KOPT-K1 (cell line): ENCODE results near the gene NAP1L4.

Experiments used
- H3K27ac ChIP-seq: fragments of 200-600 bp; sonication (generic); 2 replicates; pipeline ENCODE4 v1.5.1; 2016; ENCODE audit warnings: antibody characterized with exemption, mild to moderate bottlenecking, low read depth, low read length; ENCODE audit not compliant: poor library complexity, severe bottlenecking
- H3K36me3 ChIP-seq: fragments of 200-600 bp; sonication (generic); 2 replicates; pipeline ENCODE4 v1.5.1; 2017; ENCODE audit warnings: antibody characterized with exemption, mild to moderate bottlenecking, low read length, moderate library complexity; ENCODE audit not compliant: insufficient read depth
- H3K9me3 ChIP-seq: fragments of 200-600 bp; sonication (generic); 2 replicates; pipeline ENCODE4 v1.5.1; 2017; ENCODE audit warnings: antibody characterized with exemption, low read length, mild to moderate bottlenecking; ENCODE audit not compliant: insufficient read depth, poor library complexity, severe bottlenecking

The NAP1L4 gene

GRCh38 chr11:2990617-2991451 is 1.3 kb downstream of the NAP1L4 start:
- H3K9me3 ChIP-seq: no peaks in the 10 kb centered on the region
- H3K36me3 ChIP-seq: peaks cover 20% of the 10 kb centered on the region
- H3K27ac ChIP-seq: peak overlapping the region; percentile 86

GRCh38 chr11:2989551-2989950 is 2.6 kb downstream of the NAP1L4 start:
- peaks cover 32% of the 10 kb centered on the region for H3K36me3 ChIP-seq
- H3K27ac ChIP-seq: peak overlapping the region; percentile 86

GRCh38 chr11:2989006-2989405 is 3.1 kb downstream of the NAP1L4 start:
- H3K36me3 ChIP-seq: peaks cover 37% of the 10 kb centered on the region
- H3K9me3 ChIP-seq: no peaks in the 10 kb centered on the region

More at GRCh38 chr11:2989551-2989950, 2.6 kb downstream of the NAP1L4 start:
- H3K9me3 ChIP-seq: no peaks in the 10 kb centered on the region

GRCh38 chr11:2987881-2988861 is 4.0 kb downstream of the NAP1L4 start:
- no peaks in the 10 kb centered on the region for H3K9me3 ChIP-seq
- H3K36me3 ChIP-seq: peaks cover 45% of the 10 kb centered on the region
- peak overlapping the region; percentile 86 for H3K27ac ChIP-seq

More at GRCh38 chr11:2989006-2989405, 3.1 kb downstream of the NAP1L4 start:
- peak overlapping the region; percentile 86 for H3K27ac ChIP-seq

- Histone ChIP-seq H3K36me3 (peaks cover 77% of the 10 kb centered on the region), H3K27ac (no peak overlapping the region), H3K9me3 (no peaks in the 10 kb centered on the region)
Observed at GRCh38 chr11:2983908-2984307, 8.2 kb downstream of the NAP1L4 start.

GRCh38 chr11:2982214-2982613 is 9.9 kb downstream of the NAP1L4 start:
- Histone ChIP-seq H3K27ac (no peak overlapping the region), H3K36me3 (peaks cover 88% of the 10 kb centered on the region), H3K9me3 (no peaks in the 10 kb centered on the region)

- H3K27ac ChIP-seq: no peak overlapping the region
- H3K9me3 ChIP-seq: no peaks in the 10 kb centered on the region
- H3K36me3 ChIP-seq: peaks cover 88% of the 10 kb centered on the region
Observed at GRCh38 chr11:2981130-2981529, 11.0 kb downstream of the NAP1L4 start.

GRCh38 chr11:2980168-2980840 is 11.8 kb downstream of the NAP1L4 start:
- Histone ChIP-seq H3K36me3 (peaks cover 88% of the 10 kb centered on the region), H3K9me3 (no peaks in the 10 kb centered on the region), H3K27ac (no peak overlapping the region)

- peaks cover 90% of the 10 kb centered on the region for H3K36me3 ChIP-seq
- no peaks in the 10 kb centered on the region for H3K9me3 ChIP-seq
- H3K27ac ChIP-seq: no peak overlapping the region
Observed at GRCh38 chr11:2977113-2977512, 15.0 kb downstream of the NAP1L4 start.

- H3K9me3 ChIP-seq: no peaks in the 10 kb centered on the region
- H3K27ac ChIP-seq: no peak overlapping the region
- peaks cover 91% of the 10 kb centered on the region for H3K36me3 ChIP-seq
Observed at GRCh38 chr11:2976294-2977063, 15.7 kb downstream of the NAP1L4 start.

- no peak overlapping the region for H3K27ac ChIP-seq
- no peaks in the 10 kb centered on the region for H3K9me3 ChIP-seq
- H3K36me3 ChIP-seq: peaks cover 100% of the 10 kb centered on the region
Observed at GRCh38 chr11:2975594-2975993, 16.5 kb downstream of the NAP1L4 start.

GRCh38 chr11:2974272-2974671 is 17.9 kb downstream of the NAP1L4 start:
- no peaks in the 10 kb centered on the region for H3K9me3 ChIP-seq
- peaks cover 100% of the 10 kb centered on the region for H3K36me3 ChIP-seq

GRCh38 chr11:2968341-2968900 is 23.7 kb downstream of the NAP1L4 start:
- Histone ChIP-seq H3K36me3 (peaks cover 100% of the 10 kb centered on the region), H3K9me3 (no peaks in the 10 kb centered on the region), H3K27ac (no peak overlapping the region)

More at GRCh38 chr11:2974272-2974671, 17.9 kb downstream of the NAP1L4 start:
- H3K27ac ChIP-seq: no peak overlapping the region

GRCh38 chr11:2964782-2965181 is 27.3 kb downstream of the NAP1L4 start:
- no peaks in the 10 kb centered on the region for H3K9me3 ChIP-seq
- H3K27ac ChIP-seq: no peak overlapping the region
- H3K36me3 ChIP-seq: peaks cover 100% of the 10 kb centered on the region
